GM21737 (cell line): ENCODE data around the gene CIB4.
"Not testable (repeated sequence)": the region's sequence is repeated elsewhere in the genome, so short reads cannot be mapped to it uniquely, and the experiment has no call there.

ENCODE experiments used
- ATAC-seq: cut with Tn5 transposase; IDR thresholded peaks from one replicate; pipeline ENCODE4 v1.9.1; 2021; ENCODE audit warnings: mild to moderate bottlenecking, moderate library complexity; ENCODE audit not compliant: unreplicated experiment

Gene CIB4

GRCh38 chr2:26668041-26668440 lies 26.9 kb upstream of the CIB4 start:
- ATAC-seq, result no peak

- no peak for ATAC-seq
Observed at GRCh38 chr2:26666671-26667070, 25.5 kb upstream of the CIB4 start.

GRCh38 chr2:26665296-26665695 lies 24.1 kb upstream of the CIB4 start:
- not testable (repeated sequence) for ATAC-seq

GRCh38 chr2:26660363-26660962 lies 19.3 kb upstream of the CIB4 start:
- ATAC-seq, result no peak

- no peak for ATAC-seq
Observed at GRCh38 chr2:26658691-26659346, 17.7 kb upstream of the CIB4 start.

GRCh38 chr2:26657265-26657664 lies 16.1 kb upstream of the CIB4 start:
- no peak for ATAC-seq

- ATAC-seq, result no peak
Observed at GRCh38 chr2:26655611-26656195, 14.5 kb upstream of the CIB4 start.

- not testable (repeated sequence) for ATAC-seq
Observed at GRCh38 chr2:26655120-26655519, 14.0 kb upstream of the CIB4 start.

- ATAC-seq, result no peak
Observed at GRCh38 chr2:26654061-26654340, 12.8 kb upstream of the CIB4 start.

- no peak for ATAC-seq
Observed at GRCh38 chr2:26653207-26654060, 12.3 kb upstream of the CIB4 start.

- ATAC-seq, result no peak
Observed at GRCh38 chr2:26652361-26653041, 11.3 kb upstream of the CIB4 start.

GRCh38 chr2:26651799-26652198 lies 10.6 kb upstream of the CIB4 start:
- ATAC-seq, result no peak

- ATAC-seq, result no peak
Observed at GRCh38 chr2:26651470-26651771, 10.3 kb upstream of the CIB4 start.

GRCh38 chr2:26650713-26651469 lies 9.7 kb upstream of the CIB4 start:
- no peak for ATAC-seq

GRCh38 chr2:26649992-26650712 lies 9.0 kb upstream of the CIB4 start:
- ATAC-seq, result no peak

GRCh38 chr2:26649322-26649721 lies 8.2 kb upstream of the CIB4 start:
- no peak for ATAC-seq

GRCh38 chr2:26648516-26648915 lies 7.3 kb upstream of the CIB4 start:
- ATAC-seq, result no peak

GRCh38 chr2:26647981-26648380 lies 6.8 kb upstream of the CIB4 start:
- ATAC-seq, result no peak

GRCh38 chr2:26646986-26647672 lies 6.0 kb upstream of the CIB4 start:
- no peak for ATAC-seq
